HepG2 (cell line): ENCODE results near the gene STK25. TPM values are rescaled to one million over a fixed set of nuclear protein-coding genes. Genes with fewer than 3 reads are reported as not detected.

Source experiments
- ATAC-seq: fragments of 200-7000 bp; cut with Tn5 transposase; 3 replicates; pipeline ENCODE4 v1.9.1; 2020; ENCODE audit warnings: mild to moderate bottlenecking, moderate library complexity
- BruUV-seq: library from RNA; stranded (reverse); fragments of 400-500 nt; replicated peaks from 2 replicates; lab custom pipeline; 2021; lab: Mats Ljungman, UMichigan
- CTCF ChIA-PET: fragments of 300-600 bp; formaldehyde crosslinking; extraction: SDS; loops from one replicate; lab custom pipeline; 2021; ENCODE audit warnings: low total read pairs, inconsistent platforms, low intra/inter-chr PET ratio; lab: Yijun Ruan, JAX
- POLR2A ChIA-PET: fragments of 350-600 bp; sonication (Branson Sonifier 250); formaldehyde crosslinking; loops from one replicate; lab custom pipeline; 2020; ENCODE audit warnings: antibody characterized with exemption, inconsistent platforms; lab: Yijun Ruan, JAX
- DNase-seq: peaks from one replicate; pipeline ENCODE4 v3.0.0-alpha.2; 2015; ENCODE audit warnings: low spot score
- FAIRE-seq: peaks from 3 replicates; lab custom pipeline; 2011; peaks lifted over from hg19 to GRCh38; lab: Jason Lieb, UNC
- H2AFZ ChIP-seq: one replicate; pipeline ENCODE4 v1.6.1; 2011; ENCODE audit warnings: low read length, inconsistent platforms
- H3K27ac ChIP-seq: fragments of 300-600 bp; 3 replicates; pipeline ENCODE4 v1.8.0; 2011; ENCODE audit warnings: mixed run types, mild to moderate bottlenecking, mixed read lengths, low read length, inconsistent platforms; ENCODE audit not compliant: insufficient read depth; ENCODE audit errors: extremely low read length
- H3K27me3 ChIP-seq, 2 experiments: fragments of 200-600 bp in 1 of 2; 2 replicates in 1 of 2; 3 replicates in 1 of 2; pipeline versions ENCODE4 v1.6.0 to v1.8.0; 2011; ENCODE audit warnings: low read length in 2 of 2, mild to moderate bottlenecking in 2 of 2, moderate library complexity in 2 of 2, inconsistent platforms in 1 of 2; ENCODE audit not compliant: insufficient read depth in 2 of 2, control insufficient read depth in 1 of 2
- H3K36me3 ChIP-seq, 2 experiments: fragments of 200-600 bp in 1 of 2; replicated peaks in 1 of 2; 2 replicates in 1 of 2; 3 replicates in 1 of 2; pipeline versions ENCODE4 v1.5.1 to v1.8.0; 2011; ENCODE audit warnings: low read length in 2 of 2, inconsistent platforms in 1 of 2; ENCODE audit not compliant: insufficient read depth in 2 of 2, control insufficient read depth in 1 of 2
- H3K4me1 ChIP-seq: 2 replicates; pipeline ENCODE4 v1.5.1; 2012; ENCODE audit warnings: low read length, inconsistent platforms; ENCODE audit not compliant: insufficient read depth
- H3K4me2 ChIP-seq: 2 replicates; pipeline ENCODE4 v1.6.0; 2011; ENCODE audit warnings: low read depth, low read length, inconsistent platforms
- H3K4me3 ChIP-seq, 3 experiments: fragments of 200-600 bp in 1 of 3; sonication (generic), shearing (Covaris generic) in 1 of 3; replicated peaks in 1 of 3; 2 replicates each; pipeline ENCODE4 v1.5.1; 2011 to 2016; ENCODE audit warnings: low read length in 3 of 3, inconsistent platforms in 2 of 3, low read depth in 2 of 3, mild to moderate bottlenecking in 2 of 3, control low read depth in 1 of 3, mixed read lengths in 1 of 3; ENCODE audit not compliant: insufficient read depth in 1 of 3
- H3K79me2 ChIP-seq: one replicate; pipeline ENCODE4 v1.6.1; 2011; ENCODE audit warnings: low read length, inconsistent platforms; ENCODE audit not compliant: insufficient read depth
- H3K9ac ChIP-seq: 2 replicates; pipeline ENCODE4 v1.6.0; 2011; ENCODE audit warnings: mild to moderate bottlenecking, low read depth, low read length, inconsistent platforms; ENCODE audit not compliant: insufficient read depth
- H3K9me3 ChIP-seq: 2 replicates; pipeline ENCODE4 v1.5.1; 2012; ENCODE audit warnings: mild to moderate bottlenecking, low read length
- H4K20me1 ChIP-seq: 2 replicates; pipeline ENCODE4 v1.6.0; 2011; ENCODE audit warnings: inconsistent platforms, mild to moderate bottlenecking, low read length, moderate library complexity; ENCODE audit not compliant: insufficient read depth
- BORCS8-MEF2B ChIP-seq: sonication (generic); formaldehyde crosslinking; IDR thresholded peaks from 2 replicates; pipeline ENCODE4 v1.8.0; 2022; ENCODE audit warnings: mild to moderate bottlenecking, missing genetic modification reagents
- DNMT1 ChIP-seq: sonication (generic); formaldehyde crosslinking; IDR thresholded peaks from 2 replicates; pipeline ENCODE4 v1.5.1; 2020; ENCODE audit warnings: mild to moderate bottlenecking, missing genetic modification reagents
- FOXJ3 ChIP-seq: sonication (generic); formaldehyde crosslinking; IDR thresholded peaks from 2 replicates; pipeline ENCODE4 v1.4.0; 2020; ENCODE audit warnings: missing genetic modification reagents, mild to moderate bottlenecking, borderline replicate concordance
- HHEX ChIP-seq: IDR thresholded peaks from 2 replicates; pipeline ENCODE4 v1.6.1; 2016; ENCODE audit warnings: control low read depth
- KDM5A ChIP-seq: fragments of 200-600 bp; sonication (generic); IDR thresholded peaks from 2 replicates; pipeline ENCODE4 v1.7.0; 2018; ENCODE audit warnings: antibody characterized with exemption, mild to moderate bottlenecking, low read length, borderline replicate concordance
- KDM6A ChIP-seq: IDR thresholded peaks from 2 replicates; pipeline ENCODE4 v1.6.1; 2016; ENCODE audit warnings: low read depth
- LCORL ChIP-seq, 2 experiments: fragments of 450-650 bp in 1 of 2; sonication (generic) in 1 of 2; formaldehyde crosslinking in 1 of 2; IDR thresholded peaks; 2 replicates each; pipeline versions ENCODE4 v1.5.0 to v1.6.1; 2017 to 2020; ENCODE audit warnings: antibody characterized with exemption in 1 of 2, missing genetic modification reagents in 1 of 2
- NFIC ChIP-seq: IDR thresholded peaks from 2 replicates; pipeline ENCODE4 v1.6.1; 2012; ENCODE audit warnings: mild to moderate bottlenecking, low read length, inconsistent platforms
- NR2F2 ChIP-seq: IDR thresholded peaks from 2 replicates; pipeline ENCODE4 v1.6.1; 2012; ENCODE audit warnings: low read depth, inconsistent platforms, borderline replicate concordance
- RAD21 ChIP-seq: fragments of 450-650 bp; formaldehyde crosslinking; IDR thresholded peaks from 2 replicates; pipeline ENCODE4 v1.5.0; 2020; ENCODE audit warnings: mild to moderate bottlenecking
- RXRA ChIP-seq: sonication (generic); formaldehyde crosslinking; IDR thresholded peaks from 2 replicates; pipeline ENCODE4 v1.5.1; 2020; ENCODE audit warnings: missing genetic modification reagents
- SIN3A ChIP-seq: IDR thresholded peaks from 2 replicates; pipeline ENCODE4 v1.6.1; 2011; ENCODE audit warnings: low read depth, mild to moderate bottlenecking, control low read depth, low read length, borderline replicate concordance
- SKI ChIP-seq: fragments of 450-650 bp; IDR thresholded peaks from one replicate; pipeline ENCODE4 v1.6.1; 2018; ENCODE audit warnings: mild to moderate bottlenecking; ENCODE audit not compliant: partially characterized antibody
- SOX13 ChIP-seq, 3 experiments: fragments of 450-650 bp in 1 of 3; sonication (generic) in 1 of 3; formaldehyde crosslinking in 1 of 3; IDR thresholded peaks in 2 of 3; conservative IDR thresholded peaks in 1 of 3; 2 replicates each; pipeline versions ENCODE4 v1.5.0 to v1.6.1; 2016 to 2020; ENCODE audit warnings: antibody characterized with exemption in 1 of 3, mild to moderate bottlenecking in 1 of 3, missing compliant biosample characterization in 1 of 3, missing genetic modification reagents in 1 of 3, moderate library complexity in 1 of 3
- ZBTB38 ChIP-seq: sonication (generic); formaldehyde crosslinking; IDR thresholded peaks from 2 replicates; pipeline ENCODE4 v1.5.1; 2020; ENCODE audit warnings: mild to moderate bottlenecking, missing genetic modification reagents
- ZNF121 ChIP-seq: sonication (generic); formaldehyde crosslinking; IDR thresholded peaks from 2 replicates; pipeline ENCODE4 v1.5.0; 2020; ENCODE audit warnings: mild to moderate bottlenecking, missing genetic modification reagents
- ZNF136 ChIP-seq: sonication (generic); formaldehyde crosslinking; IDR thresholded peaks from 2 replicates; pipeline ENCODE4 v1.8.1; 2022; ENCODE audit warnings: low read depth, mild to moderate bottlenecking, moderate library complexity, missing genetic modification reagents
- ZNF619 ChIP-seq: sonication (generic); formaldehyde crosslinking; IDR thresholded peaks from 2 replicates; pipeline ENCODE4 v1.4.0; 2020; ENCODE audit warnings: mild to moderate bottlenecking, missing genetic modification reagents
- ZNF670 ChIP-seq: sonication (generic); formaldehyde crosslinking; IDR thresholded peaks from 2 replicates; pipeline ENCODE4 v1.8.0; 2022; ENCODE audit warnings: mild to moderate bottlenecking, missing genetic modification reagents, borderline replicate concordance
- ZNF674 ChIP-seq: sonication (generic); formaldehyde crosslinking; IDR thresholded peaks from 2 replicates; pipeline ENCODE4 v1.5.0; 2020; ENCODE audit warnings: low read depth, mild to moderate bottlenecking, missing genetic modification reagents
- ZNF747 ChIP-seq: sonication (generic); formaldehyde crosslinking; IDR thresholded peaks from 2 replicates; pipeline ENCODE4 v1.8.1; 2023; ENCODE audit warnings: missing genetic modification reagents, mild to moderate bottlenecking, borderline replicate concordance
- ZNF776 ChIP-seq: sonication (generic); formaldehyde crosslinking; IDR thresholded peaks from 2 replicates; pipeline ENCODE4 v1.4.0; 2020; ENCODE audit warnings: mild to moderate bottlenecking, missing genetic modification reagents
- ZNF780A ChIP-seq: sonication (generic); formaldehyde crosslinking; IDR thresholded peaks from 2 replicates; pipeline ENCODE4 v1.8.0; 2022; ENCODE audit warnings: mild to moderate bottlenecking, missing genetic modification reagents, moderate library complexity
- WGBS: methylation state at CpG from one replicate; pipeline ENCODE4 v1.1.6; 2017; ENCODE audit warnings: low lambda C conversion rate; 5-methylcytosine and 5-hydroxymethylcytosine counted together
- in situ Hi-C: cut with HindIII; loops from 2 replicates; pipeline ENCODE4 v1.10.0; 2017; ENCODE audit warnings: low pct_unique_long_range_greater_than_20kb; ENCODE audit not compliant: extremely low pct_ligation_motif_present
- intact Hi-C: fragments of 100-400 bp; cut with micrococcal nuclease; formaldehyde crosslinking; loops from one replicate; pipeline ENCODE4 v1.10.0; 2022; ENCODE audit not compliant: unreplicated experiment
- polyA plus RNA-seq, 8 experiments: library from polyadenylated mRNA; depleted of rRNA in 3 of 8; stranded (reverse) in 7 of 8; unstranded in 1 of 8; fragments of >200 nt; fragmentation: Illumina TruSeq in 4 of 8; extraction: Trizol in 4 of 8; gene quantifications; 2 replicates each; pipeline versions ENCODE4 v1.2.1 to v1.2.3, GENCODE V29; 2011 to 2016; ENCODE audit warnings: low read depth in 4 of 8, missing spikeins in 1 of 8, mixed read lengths in 1 of 8; ENCODE audit not compliant: insufficient read depth in 1 of 8
- total RNA-seq, 5 experiments: library from RNA; depleted of rRNA; stranded (reverse); fragments of >200 nt; fragmentation: Illumina TruSeq; extraction: Trizol; gene quantifications; 2 replicates each; pipeline ENCODE4 v1.2.3, GENCODE V29; 2016; ENCODE audit warnings: low read depth in 1 of 5

Gene STK25
- total and polyA plus RNA-seq, 2 of the 13 experiments (the other 11 are each of a cell fraction or from before 2014, with no cell fraction given): 177 to 481 TPM

- ChIA-PET CTCF (no interaction called here), POLR2A (no interaction called here)
- Histone ChIP-seq H3K27me3 (no peaks in the 10 kb centered on the region), H2AFZ (no peak overlapping the region), H3K9me3 (no peaks in the 10 kb centered on the region), H3K79me2 (peaks cover 36% of the 10 kb centered on the region), H3K27ac (peak overlapping the region; percentile 59), H3K36me3 (peaks cover 0 to 5% of the 10 kb centered on the region in 2 experiments; a peak in 4 of 5 replicates), H3K4me3 (peak overlapping the region in 1 of 3 experiments; percentile 47; a peak in 3 of 6 replicates), H4K20me1 (peaks cover 28% of the 10 kb centered on the region; the same call in 1 of the 2 replicates), H3K9ac (peak overlapping the region; percentile 57), H3K4me1 (peaks cover 58% of the 10 kb centered on the region), H3K4me2 (peak overlapping the region; percentile 52)
- in situ Hi-C loops (no loop called here), intact Hi-C loops (loop anchor here (10.0 kb wide), 1 partner anchor 154 kb away; the partner anchor contains the start of gene FARP2)
- ATAC-seq (no peak), DNase-seq (no peak), FAIRE-seq (no peak)
- TSS peak; percentile 55 for BruUV-seq
- WGBS: 89% methylated on average over 24 of the region's 24 CpGs
- TF ChIP-seq KDM6A (no peak), SIN3A (no peak), FOXJ3 (CRISPR knock-in tag) (no peak), ZNF776 (CRISPR knock-in tag) (no peak), ZNF780A (CRISPR knock-in tag) (no peak), ZNF136 (CRISPR knock-in tag) (no peak), NFIC (no peak), ZNF670 (CRISPR knock-in tag) (0 out of 2 replicates have a peak, but pooled peaks have one; percentile 71), ZNF747 (CRISPR knock-in tag) (peak; percentile 12; the same call in 1 of the 2 replicates), NR2F2 (0 out of 2 replicates have a peak, but pooled peaks have one; percentile 3), DNMT1 (peak; percentile 92; the same call in 1 of the 2 replicates), SKI (no peak), ZNF619 (CRISPR knock-in tag) (no peak), RAD21 (no peak), HHEX (CRISPR knock-in tag) (no peak), ZNF121 (CRISPR knock-in tag) (no peak), ZBTB38 (0 out of 2 replicates have a peak, but pooled peaks have one; percentile 88), BORCS8-MEF2B (no peak), SOX13 (IDR thresholded peaks at IDR 0.05) (no peak), SOX13 (CRISPR knock-in tag; conservative IDR thresholded peaks at IDR 0.05 in 1 of 2, IDR thresholded peaks at IDR 0.05 in 1 of 2) (no peak), KDM5A (no peak), RXRA (peak; percentile 1; the same call in 1 of the 2 replicates), LCORL (IDR thresholded peaks at IDR 0.05) (no peak), LCORL (CRISPR knock-in tag; IDR thresholded peaks at IDR 0.05) (0 out of 2 replicates have a peak, but pooled peaks have one; percentile 43), ZNF674 (0 out of 2 replicates have a peak, but pooled peaks have one; percentile 21)
These were observed 886 bp upstream of the STK25 start for GRCh38 chr2:241509155-241509784.
